GM20431 (cell line): ENCODE data around the gene SIGLEC6.
"Not testable (repeated sequence)": the region's sequence is repeated elsewhere in the genome, so short reads cannot be mapped to it uniquely, and the experiment has no call there.

Experiments
- in situ Hi-C: fragments of 300-500 bp; cut with MseI, MboI; formaldehyde crosslinking; loops from one replicate; pipeline ENCODE4 v1.15.0; 2020; ENCODE audit warnings: low sequenced_read_pairs; ENCODE audit not compliant: unreplicated experiment

The SIGLEC6 gene

DNA sequence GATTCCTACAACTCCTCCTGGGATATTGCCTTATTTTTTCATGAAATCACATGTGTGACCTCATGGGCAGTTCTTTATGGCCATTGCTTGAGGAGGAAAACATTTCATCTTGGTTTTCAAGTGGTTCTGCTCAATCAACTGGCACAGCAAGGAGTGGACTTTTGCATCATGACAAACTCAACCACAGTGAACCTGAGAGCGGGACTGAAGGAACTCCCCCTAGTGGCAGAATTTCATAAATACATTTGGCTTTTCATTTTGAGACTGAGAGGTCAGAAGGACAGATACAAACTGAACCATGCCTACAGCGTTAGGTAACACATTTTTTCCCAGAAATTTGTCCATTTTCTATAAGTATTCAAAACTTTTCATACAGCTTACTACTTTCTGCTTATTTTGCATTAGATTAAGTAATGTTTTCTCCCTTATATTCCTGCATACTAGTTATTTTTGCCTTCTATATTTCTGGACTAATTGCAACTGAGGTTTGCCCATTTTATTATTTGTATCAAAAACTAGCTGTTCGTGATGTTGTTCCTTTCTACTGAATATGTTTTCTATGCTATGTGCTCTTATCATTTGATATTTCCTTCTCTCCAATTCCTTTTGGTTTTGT, 16.5 kb downstream of the SIGLEC6 start:
- in situ Hi-C loops, result no loop called here

DNA sequence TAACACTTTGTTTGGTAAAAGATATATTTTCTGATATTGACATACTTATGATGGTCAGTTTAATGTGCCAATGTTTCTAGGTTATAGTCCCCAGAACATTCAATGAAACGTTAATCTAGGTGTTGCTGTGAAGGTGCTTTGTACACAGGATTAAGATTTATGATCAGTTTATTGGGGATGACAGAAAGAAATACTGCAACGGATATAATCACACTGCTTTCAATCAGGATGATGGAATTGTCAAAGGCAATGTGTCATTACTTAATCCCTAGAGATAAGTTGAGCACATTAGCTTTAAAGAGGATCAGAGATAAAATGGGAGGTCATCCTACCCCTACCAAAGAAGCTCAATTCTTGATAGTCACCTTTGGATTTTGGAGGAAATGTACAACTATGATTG, 17.5 kb downstream of the SIGLEC6 start:
- in situ Hi-C loops, result no loop called here

DNA sequence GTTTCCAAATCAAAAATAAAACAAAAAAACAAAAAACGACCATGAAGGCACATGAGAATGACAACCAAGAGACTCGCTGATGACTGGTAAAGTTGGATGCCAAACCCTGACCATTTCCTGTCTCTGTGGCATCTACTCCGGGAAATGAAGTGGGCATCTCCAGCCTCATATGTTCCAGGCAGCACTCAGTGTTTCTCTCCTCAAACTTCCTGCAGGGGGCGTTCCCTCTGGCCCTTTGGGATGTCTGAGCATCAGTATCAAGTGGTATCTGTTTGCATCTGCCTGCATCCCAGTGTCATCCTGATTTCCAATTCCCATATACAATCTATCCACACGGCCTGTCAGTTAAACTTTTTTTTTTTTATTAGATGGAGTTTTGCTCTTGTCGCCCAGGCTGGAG, 20.1 kb downstream of the SIGLEC6 start:
- in situ Hi-C loops, result no loop called here

DNA sequence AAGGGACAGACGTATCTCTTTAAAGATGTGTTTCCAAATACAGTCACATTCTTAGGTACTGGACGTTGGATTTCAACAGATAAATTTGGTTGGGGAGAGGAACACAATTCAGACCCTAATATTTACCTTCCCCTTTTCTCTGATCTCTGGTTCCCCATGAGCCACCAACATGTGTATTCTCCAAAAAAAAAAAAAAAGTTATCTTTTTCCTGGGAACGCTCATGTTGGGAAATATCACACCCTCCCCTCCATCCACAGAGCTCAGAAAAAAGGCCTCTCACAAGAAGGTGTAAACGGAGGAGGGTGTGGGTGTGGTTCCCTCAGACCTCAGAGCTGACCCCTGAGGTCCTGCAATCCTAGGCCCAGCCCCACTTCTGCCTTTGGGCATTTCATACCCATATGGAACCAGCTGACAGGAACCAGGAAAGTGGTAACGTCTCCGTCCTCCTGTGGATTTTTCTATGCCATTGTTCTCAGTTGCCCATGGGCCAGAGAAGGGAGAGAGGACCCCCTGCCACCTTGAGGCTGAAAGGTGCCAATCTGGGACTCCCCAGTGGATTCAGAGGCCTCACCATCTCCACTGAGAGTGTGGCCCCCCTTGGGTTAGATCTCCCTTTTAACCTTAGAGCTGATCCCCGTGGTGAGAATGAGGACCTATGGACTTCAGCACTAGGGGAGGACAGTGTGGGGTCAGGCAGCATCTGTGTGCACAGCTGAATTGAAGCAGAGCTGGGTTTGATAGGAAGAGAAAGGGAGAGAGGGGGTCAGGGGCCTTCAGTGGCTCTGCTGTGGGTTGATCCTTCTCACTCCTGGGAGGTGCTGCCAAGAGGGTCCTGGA, 21.4 kb downstream of the SIGLEC6 start:
- in situ Hi-C loops, result no loop called here

DNA sequence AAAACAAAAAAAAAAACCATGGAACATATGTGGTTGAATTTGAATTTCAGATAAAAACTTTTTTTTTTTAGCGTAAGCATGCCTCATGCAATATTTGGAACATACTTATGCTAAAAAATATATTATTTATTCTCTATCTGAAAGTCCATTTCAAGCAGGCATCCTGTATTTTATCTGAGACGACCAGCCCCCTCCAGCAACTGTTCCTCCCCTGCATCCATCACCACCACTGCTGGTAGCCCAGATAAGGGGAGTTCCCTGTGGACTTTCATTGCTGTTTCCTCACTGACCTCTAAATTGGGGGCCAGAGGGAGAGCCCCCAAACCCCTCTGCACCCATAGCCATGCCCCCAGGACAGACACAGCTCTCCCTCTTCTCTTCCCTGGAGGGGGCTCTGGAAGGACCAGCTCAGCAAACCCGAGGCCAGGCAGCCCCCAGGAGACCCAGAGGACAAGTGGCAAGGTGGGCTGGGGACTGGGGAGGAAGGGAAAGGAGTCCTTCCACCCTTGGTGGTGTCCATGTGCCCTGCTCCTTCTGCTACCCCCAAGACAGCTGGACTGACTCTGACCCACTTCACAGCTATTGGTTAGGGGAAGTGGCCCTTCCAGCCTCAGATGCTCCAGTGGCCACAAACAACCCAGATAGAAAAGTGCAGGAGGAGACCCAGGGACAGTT, 23.3 kb downstream of the SIGLEC6 start:
- in situ Hi-C loops, result no loop called here

DNA sequence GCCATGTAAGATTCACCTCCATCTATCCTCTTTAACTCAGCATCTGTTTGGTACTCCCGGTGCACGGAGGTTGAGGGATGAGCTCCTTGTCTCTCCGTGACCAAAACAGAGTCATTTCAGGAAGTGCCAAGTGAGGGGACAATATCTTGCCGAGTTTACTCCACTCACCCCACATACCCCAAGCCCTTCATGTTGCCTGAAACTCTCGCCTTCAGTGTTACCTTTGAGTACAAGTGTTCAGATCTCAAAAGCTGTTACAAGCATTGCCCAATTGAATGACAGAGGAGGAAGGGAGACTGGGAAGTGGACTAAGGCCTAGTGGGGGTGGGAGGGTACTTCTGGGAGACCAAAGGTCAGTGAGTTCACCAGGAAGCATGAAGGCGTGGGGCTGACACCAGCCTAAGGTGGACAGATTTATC, 23.8 kb downstream of the SIGLEC6 start:
- in situ Hi-C loops, result no loop called here

DNA sequence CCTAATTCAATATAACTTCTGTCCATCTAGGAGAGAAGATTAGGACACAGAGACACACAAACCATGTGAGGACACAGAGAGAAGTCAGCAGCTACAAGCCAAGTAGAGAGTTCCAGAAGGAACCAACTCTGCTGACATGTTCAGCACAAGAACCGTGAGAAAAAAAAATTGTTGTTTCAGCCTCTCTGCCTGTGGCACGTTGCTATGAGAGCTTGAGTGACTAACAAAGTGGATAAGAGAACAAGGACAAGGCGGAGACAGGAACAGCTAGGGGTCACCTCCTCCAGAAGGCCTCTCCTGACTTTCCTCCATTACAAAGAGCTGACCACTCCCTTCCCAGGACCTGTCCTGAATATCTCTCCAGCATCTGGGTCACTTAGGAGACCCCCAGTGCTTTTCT, 24.3 kb downstream of the SIGLEC6 start:
- in situ Hi-C loops, result no loop called here

DNA sequence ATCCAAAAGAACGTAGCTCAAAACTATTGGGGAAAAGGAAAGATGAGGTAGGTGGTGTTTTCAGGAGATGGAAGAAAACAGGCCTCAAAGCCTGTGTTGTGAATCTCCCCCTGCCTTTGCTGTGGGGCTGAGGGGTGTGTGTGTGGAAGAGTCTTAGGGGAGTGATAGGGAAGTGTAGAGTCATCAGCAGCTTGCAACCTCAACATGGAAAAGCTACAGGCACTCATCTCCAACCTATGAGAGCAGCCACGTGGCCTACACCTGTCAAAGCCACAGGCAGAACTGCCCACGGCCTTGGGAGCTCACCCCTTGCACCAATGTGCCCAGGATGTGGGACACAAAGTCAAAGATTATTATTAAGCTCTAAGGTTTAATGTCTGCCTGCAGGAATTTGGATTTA, 25.6 kb downstream of the SIGLEC6 start:
- in situ Hi-C loops, result no loop called here

DNA sequence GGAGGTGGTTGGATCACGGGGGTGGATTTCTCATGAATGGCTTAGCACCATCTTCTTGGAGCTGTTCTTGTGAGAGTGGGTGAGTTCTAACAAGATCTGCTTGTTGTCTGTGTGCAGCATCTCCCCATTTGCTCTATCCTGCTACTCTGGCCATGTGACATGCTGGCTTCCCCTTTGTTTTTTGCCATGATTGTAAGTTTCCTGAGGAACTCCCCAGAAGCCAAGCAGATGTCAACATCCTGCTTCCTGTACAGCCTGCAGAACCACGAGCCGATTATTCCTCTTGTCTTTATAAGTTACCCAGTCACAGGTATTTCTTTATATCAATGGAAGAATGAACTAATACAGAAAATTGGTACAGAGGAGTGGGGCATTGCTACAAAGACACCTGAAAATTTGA, 27.6 kb downstream of the SIGLEC6 start:
- in situ Hi-C loops, result no loop called here

DNA sequence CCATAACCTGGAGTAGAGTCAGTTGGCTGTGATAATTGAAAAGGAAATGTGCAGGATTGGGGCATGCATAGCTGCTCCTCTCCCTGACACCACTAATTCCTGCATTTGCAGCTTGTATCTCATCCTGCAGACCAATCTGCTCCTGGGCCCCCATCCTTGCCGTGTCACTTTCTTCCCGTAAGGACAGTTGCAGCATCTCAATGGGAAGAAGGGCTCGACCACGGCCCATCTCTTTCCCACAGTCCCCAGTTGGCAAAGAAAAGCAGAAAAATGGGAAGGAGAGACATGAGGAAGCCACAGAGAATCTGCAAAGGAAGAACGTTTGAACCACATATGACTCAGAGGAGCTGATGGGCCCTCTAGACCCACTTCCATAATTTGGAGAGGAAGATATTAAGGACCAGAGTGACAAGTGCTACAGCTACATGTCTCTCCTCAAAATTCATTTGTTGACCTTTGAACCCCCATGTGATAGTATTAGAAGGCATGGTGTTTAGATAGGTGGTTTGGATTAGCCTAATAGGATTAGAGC, 28.1 kb downstream of the SIGLEC6 start:
- in situ Hi-C loops, result no loop called here

DNA sequence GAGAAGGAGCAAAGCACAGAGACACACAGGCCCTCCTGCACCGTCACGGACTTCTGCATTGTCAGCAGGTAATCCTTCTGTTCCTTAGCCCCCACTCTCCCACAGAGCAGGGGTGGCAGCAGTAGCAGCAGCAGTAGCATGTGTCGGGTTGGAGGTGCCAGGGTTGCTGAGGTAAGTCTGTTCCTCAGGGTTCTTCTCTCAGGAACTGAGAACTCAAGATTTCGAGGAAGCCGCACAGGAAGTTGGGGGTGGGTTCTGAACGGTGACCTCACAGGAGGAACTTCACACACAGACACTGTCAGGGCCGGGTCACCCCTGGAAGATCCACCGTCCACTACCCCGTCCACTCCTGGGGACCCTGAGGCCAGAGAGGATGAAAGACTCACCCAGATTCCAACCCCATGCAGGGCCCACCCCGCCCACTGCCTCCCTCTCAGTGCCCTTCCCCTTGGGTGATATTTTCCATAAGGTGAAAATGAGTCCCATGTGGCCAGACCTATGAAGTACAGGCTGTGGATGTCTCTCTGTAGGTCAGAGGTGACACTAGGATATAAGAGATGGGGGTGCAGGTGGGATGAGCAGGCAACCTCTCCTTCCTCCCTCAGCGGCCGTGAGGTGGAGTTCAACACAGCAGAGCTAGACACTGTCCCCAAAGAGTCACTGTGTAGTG, 29.7 kb downstream of the SIGLEC6 start, which contains the start of gene SIGLEC12:
Gene SIGLEC12, minus strand, starts transcription at position 207 of the 670 bp plus-strand sequence. Its CDS starts 67 bp downstream, at position 140.
- in situ Hi-C loops, result no loop called here

DNA sequence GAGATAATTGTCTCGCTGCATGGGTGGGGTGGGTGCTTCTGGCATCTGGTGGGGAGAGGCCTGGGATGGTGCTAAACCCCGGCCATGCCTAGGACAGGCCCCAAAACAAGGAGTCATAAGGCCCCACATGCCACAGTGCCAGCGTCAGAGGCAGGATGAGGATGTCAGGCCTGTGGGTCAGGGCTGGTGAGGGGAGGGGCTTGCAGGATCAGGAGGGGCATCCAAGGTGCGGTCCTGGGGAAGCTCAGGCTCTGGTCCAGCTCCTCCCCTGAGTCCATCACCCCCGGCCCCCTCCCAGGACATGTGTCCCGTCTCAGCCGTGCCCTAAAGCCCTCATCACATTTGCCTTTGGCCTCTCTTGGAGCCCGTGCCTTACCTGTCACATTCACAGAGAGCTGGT, 30.5 kb downstream of the SIGLEC6 start:
- in situ Hi-C loops, result not testable (repeated sequence)

DNA sequence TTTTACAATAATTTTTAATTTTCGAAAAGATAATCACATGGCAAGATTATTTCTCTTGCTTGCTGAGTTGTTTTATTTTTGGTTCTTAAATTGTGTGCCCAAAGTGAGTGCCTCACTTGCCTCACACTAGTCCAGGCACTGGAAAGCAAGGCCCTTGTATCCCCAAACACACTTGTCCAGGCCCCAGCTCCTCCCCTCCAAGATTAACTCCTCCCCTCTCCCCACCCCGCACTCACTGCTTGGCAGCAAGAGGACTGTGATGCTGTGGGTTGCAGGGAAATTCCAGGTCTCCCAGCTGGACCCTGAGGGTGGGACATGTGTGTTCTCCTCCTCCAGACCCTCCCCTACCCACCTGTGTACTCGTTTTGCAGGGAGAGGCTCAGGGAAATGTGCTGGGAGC, 33.8 kb downstream of the SIGLEC6 start:
- in situ Hi-C loops, result no loop called here

DNA sequence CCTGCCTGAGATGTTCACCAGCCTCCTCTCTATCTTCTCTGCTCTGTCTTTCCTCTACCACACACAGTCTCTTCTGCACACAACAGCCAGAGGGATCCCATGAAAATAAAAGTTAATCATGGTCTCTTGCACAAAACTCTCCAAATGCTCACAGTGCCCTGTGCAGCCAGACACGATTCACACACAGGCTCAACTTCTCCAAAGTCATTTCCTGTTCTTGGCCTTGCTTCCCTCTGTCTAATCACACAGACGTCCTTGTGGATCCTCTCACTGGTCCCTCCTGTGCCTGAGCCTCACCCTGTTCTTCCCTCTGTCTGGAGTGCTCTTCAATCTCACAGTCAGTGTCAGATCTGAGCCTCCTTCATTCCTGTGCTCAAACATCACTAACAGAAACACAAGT, 37.7 kb downstream of the SIGLEC6 start:
- in situ Hi-C loops, result no loop called here

DNA sequence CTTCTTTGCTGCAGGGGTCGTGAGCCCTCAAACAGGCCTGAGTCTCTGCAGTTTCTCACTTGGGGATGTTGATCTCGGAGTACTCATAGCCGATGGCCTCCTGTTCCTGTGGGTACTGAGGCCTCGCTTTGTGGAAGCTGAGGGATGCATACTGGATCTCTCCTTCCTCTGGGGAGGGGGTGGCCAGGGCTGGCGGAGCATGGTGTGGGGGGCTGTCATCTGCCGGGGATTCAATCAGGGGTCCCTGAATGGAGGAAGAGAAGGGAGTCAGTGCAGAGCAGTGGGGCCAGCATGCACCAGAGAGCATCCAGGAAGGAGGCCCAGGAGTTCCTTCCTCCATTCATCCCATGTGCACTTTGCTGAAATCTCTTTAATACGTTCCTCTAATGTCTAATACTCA, 39.9 kb downstream of the SIGLEC6 start:
- in situ Hi-C loops, result no loop called here

DNA sequence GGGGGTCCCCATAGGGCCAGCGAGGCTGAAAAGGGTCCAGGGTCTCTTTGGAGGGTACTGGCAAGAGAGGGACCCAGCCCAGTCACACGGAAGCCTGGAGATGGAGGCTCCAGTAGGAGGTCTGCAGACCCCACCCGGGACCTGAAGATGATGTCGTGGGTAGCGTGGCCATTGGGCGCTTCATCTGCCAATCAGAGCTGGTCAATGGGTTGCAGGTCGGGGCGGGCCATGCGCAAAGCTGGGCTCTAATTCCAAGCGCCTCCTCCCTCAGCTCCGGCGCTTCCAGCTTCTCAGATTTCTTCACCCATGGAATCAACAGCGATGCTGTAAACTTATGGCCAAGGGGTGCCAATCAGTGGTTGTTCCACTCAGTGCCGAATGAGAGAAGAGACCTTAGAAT, 40.8 kb downstream of the SIGLEC6 start:
- in situ Hi-C loops, result no loop called here

DNA sequence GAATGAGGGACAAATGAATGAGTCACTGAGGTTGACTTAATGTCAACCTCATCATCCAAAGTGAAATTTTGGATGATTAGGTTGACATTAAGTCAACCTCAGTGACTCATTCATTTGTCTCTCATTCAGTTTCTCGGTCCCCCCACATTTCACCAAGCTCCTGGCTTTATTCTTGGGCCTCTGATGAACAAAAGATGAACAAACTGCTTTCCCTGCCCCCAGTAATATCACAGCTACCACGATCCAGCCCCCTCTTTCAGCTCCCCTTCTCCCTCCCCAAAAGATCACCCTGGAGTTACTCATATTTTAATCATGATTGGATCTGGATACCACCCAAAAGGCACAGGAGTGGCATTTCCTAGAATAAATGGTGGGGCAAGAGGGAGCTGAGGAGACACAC, 42.4 kb downstream of the SIGLEC6 start:
- in situ Hi-C loops, result no loop called here

DNA sequence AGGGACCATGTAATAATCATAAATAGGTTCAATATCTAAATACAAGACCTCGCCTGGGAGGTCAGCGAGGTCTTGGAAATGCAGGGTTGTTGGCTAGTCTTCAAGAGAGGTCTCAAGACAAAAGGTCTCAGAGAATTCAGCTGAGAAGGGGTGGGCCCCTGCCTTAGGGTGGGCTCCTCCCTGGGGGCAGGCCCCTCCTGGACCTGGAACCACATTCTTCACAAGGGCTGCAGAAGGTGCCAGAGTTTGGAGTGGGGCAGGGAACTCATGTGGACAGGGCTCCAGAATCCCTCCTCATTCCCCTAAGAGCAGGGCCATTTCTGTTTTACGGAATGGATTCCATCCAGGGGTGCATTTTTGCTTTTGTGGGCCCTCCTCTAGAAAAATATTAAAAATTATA, 43.0 kb downstream of the SIGLEC6 start:
- in situ Hi-C loops, result no loop called here

DNA sequence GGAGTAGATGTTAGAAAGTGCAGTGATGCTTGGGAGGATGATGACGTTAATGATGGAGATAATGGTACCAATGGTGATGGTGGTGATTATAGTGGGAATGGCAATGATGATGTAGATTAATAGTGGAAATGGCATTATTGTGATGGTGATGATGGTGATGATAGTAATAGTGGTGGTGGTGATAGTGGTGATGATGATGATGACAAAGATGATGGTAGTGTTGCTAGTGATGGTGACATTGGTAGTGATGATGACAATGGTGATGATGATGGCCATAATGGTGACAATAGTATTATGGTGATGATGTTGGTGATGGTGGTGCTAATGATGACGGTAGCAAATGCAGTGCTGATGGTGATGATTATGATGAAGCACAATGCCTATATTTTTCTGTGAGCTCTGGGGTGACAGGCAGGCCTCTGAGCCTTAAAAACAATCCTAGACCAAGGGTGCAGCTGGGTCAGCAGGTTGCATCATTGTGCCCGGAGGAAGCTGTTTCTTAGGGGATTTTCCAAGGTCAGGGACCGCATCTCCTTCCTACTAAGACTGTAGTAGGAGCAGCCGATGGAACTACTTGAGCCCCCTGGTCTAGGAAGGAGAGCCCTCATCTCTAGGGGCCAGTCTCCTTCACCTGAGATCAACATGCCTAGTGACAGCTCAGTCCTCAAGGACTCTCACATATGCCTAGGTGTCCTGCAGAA, 45.4 kb downstream of the SIGLEC6 start:
- in situ Hi-C loops, result no loop called here

DNA sequence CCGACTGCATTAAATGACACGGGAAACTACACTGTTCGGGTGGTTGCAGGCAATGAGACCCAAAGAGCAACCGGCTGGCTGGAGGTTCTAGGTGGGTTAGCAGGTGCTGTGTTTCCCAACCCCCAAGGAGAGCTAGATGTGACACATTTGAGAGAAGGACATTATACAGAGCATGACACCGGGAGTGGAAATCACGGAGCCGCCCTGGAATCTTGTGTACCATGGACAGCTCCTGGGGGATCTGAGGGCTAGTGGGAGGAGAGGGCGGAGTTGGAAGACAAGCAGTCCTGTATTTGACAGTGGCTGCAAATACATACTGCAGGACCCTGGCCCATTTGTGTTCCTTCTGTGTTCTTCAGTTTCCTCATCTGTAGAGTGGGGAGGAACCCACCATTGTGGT, 50.9 kb downstream of the SIGLEC6 start:
- in situ Hi-C loops, result no loop called here
